Uterus (tissue), 4 donors: ENCODE data around the gene MICB. TPM values are rescaled to one million over a fixed set of nuclear protein-coding genes. Genes with fewer than 3 reads are reported as not detected.

ENCODE experiments used
- DNase-seq, 2 donors: peaks; one replicate each; pipeline ENCODE4 v3.0.0-alpha.2; 2019 to 2020
- H3K27ac ChIP-seq, 2 donors: fragments of 200-600 bp; sonication (generic); 1 replicate in 1 of 2; 2 replicates in 1 of 2; pipeline ENCODE4 v1.5.1; 2016 to 2018
- H3K27me3 ChIP-seq, 2 donors: fragments of 200-600 bp; sonication (generic); one replicate each; pipeline ENCODE4 v1.5.1; 2018 to 2019; ENCODE audit warnings: control low read depth in 1 of 2
- H3K36me3 ChIP-seq, 2 donors: fragments of 200-600 bp; sonication (generic); one replicate each; pipeline ENCODE4 v1.5.1; 2019; ENCODE audit warnings: control low read depth in 1 of 2
- H3K4me1 ChIP-seq, 2 donors: fragments of 200-600 bp; sonication (generic); one replicate each; pipeline ENCODE4 v1.5.1; 2018 to 2019; ENCODE audit warnings: control low read depth in 1 of 2
- H3K4me3 ChIP-seq, 2 donors: fragments of 200-600 bp; sonication (generic); 1 replicate in 1 of 2; 2 replicates in 1 of 2; pipeline ENCODE4 v1.5.1; 2018 to 2019; ENCODE audit warnings: mild to moderate bottlenecking in 1 of 2
- H3K9me3 ChIP-seq, 2 donors: fragments of 200-600 bp; sonication (generic); one replicate each; pipeline ENCODE4 v1.5.1; 2019; ENCODE audit warnings: control low read depth in 1 of 2
- CTCF ChIP-seq, 4 experiments: fragments of 200-600 bp in 2 of 4; fragments of 450-650 bp in 2 of 4; sonication (generic) in 2 of 4; IDR thresholded peaks; one replicate each; pipeline ENCODE4 v1.5.1; 2016 to 2019; ENCODE audit warnings: antibody characterized with exemption in 4 of 4, mild to moderate bottlenecking in 2 of 4, moderate library complexity in 1 of 4
- POLR2A ChIP-seq, 2 donors: fragments of 450-650 bp; IDR thresholded peaks; one replicate each; pipeline ENCODE4 v1.6.1; 2016; ENCODE audit warnings: antibody characterized with exemption in 2 of 2, mild to moderate bottlenecking in 1 of 2, moderate library complexity in 1 of 2
- intact Hi-C: fragments of 100-400 bp; cut with DNase I; formaldehyde crosslinking; loops from one replicate; pipeline ENCODE4 v1.15.1; 2023; ENCODE audit warnings: low total_unique reads
- total RNA-seq, 4 donors: library from RNA; depleted of rRNA in 3 of 4; stranded (reverse); fragments of >200 nt in 3 of 4; gene quantifications; one replicate each; pipeline versions ENCODE4 v1.1.0 to v1.2.4, GENCODE V29; 2014 to 2023
- donor health status: DM: yes; HTN: yes; CAD: no.

The MICB gene
- total RNA-seq, 4 donors from 2014 or later: 1.9 to 4.8 (median 2.9) TPM

GRCh38 chr6:31521835-31522234, 23.9 kb downstream of the MICB start:
- TF ChIP-seq POLR2A (IDR thresholded peaks at IDR 0.05) (no peak), CTCF (IDR thresholded peaks at IDR 0.05) (no peak)
- H3K4me1 ChIP-seq: no peaks in the 10 kb centered on the region

GRCh38 chr6:31525553-31525931, 27.6 kb downstream of the MICB start:
- no peak for DNase-seq
- Histone ChIP-seq H3K36me3 (no peaks in the 10 kb centered on the region), H3K9me3 (no peaks in the 10 kb centered on the region), H3K4me1 (no peaks in the 10 kb centered on the region), H3K4me3 (no peak overlapping the region), H3K27me3 (no peaks in the 10 kb centered on the region), H3K27ac (no peak overlapping the region)
- intact Hi-C loops: no loop called here
- no peak for TF ChIP-seq POLR2A (IDR thresholded peaks at IDR 0.05)
- TF ChIP-seq CTCF (IDR thresholded peaks at IDR 0.05): no peak

More at GRCh38 chr6:31521835-31522234, 23.9 kb downstream of the MICB start:
- DNase-seq: no peak
- no peak overlapping the region for H3K27ac ChIP-seq
- intact Hi-C loops: no loop called here
- H3K9me3 ChIP-seq: no peaks in the 10 kb centered on the region
- no peaks in the 10 kb centered on the region for H3K36me3 ChIP-seq
- no peak overlapping the region for H3K4me3 ChIP-seq
- no peaks in the 10 kb centered on the region for H3K27me3 ChIP-seq

DNA sequence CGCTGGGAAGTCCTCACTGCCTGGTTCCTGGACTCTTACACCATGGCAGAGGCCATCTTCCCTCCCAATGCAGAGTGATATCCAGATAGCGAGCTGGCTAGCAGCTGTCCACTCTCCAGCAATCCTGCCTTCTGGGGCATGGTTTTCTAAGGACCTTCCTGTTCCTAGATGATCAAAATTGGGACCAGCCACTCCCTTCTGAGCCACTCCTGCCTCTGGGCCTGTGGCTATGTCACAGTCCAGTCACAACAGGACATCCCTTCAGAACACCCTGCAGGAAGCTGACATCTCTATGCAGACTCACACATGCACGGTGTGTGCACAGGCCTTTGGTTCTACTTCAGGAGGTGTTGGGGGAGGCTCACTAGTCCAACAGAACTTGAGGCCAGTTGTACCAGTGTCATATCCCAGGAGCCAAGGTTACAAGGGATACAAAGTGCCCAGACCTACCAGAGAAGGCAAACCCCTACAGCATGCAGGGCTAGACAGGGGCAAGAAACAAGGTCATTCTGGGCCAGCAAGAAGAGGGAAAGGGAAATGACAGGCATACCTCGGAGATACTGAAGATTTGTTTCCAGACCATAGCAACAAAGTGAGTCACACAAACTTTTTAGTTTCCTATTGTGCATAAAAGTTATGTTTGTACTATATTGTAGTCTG, 28.1 kb downstream of the MICB start:
- Histone ChIP-seq H3K27ac (no peak overlapping the region), H3K4me3 (no peak overlapping the region), H3K27me3 (no peaks in the 10 kb centered on the region), H3K36me3 (no peaks in the 10 kb centered on the region), H3K4me1 (no peaks in the 10 kb centered on the region), H3K9me3 (no peaks in the 10 kb centered on the region)
- DNase-seq: no peak
- intact Hi-C loops: no loop called here
- TF ChIP-seq CTCF (IDR thresholded peaks at IDR 0.05): no peak
- no peak for TF ChIP-seq POLR2A (IDR thresholded peaks at IDR 0.05)

- intact Hi-C loops: no loop called here
- Histone ChIP-seq H3K4me1 (no peaks in the 10 kb centered on the region), H3K36me3 (no peaks in the 10 kb centered on the region), H3K4me3 (no peak overlapping the region), H3K27ac (no peak overlapping the region), H3K27me3 (no peaks in the 10 kb centered on the region), H3K9me3 (no peaks in the 10 kb centered on the region)
- TF ChIP-seq POLR2A (IDR thresholded peaks at IDR 0.05) (no peak), CTCF (IDR thresholded peaks at IDR 0.05) (no peak)
- no peak for DNase-seq
These were observed 30.4 kb downstream of the MICB start for GRCh38 chr6:31528307-31528777.

- no peaks in the 10 kb centered on the region for H3K4me1 ChIP-seq
- TF ChIP-seq POLR2A (IDR thresholded peaks at IDR 0.05): no peak
- H3K36me3 ChIP-seq: no peaks in the 10 kb centered on the region
- no peaks in the 10 kb centered on the region for H3K9me3 ChIP-seq
- H3K4me3 ChIP-seq: no peak within 1 kb of the TSS
- intact Hi-C loops: no loop called here
- no peaks in the 10 kb centered on the region for H3K27me3 ChIP-seq
- no peak for DNase-seq
- no peak within 1 kb of the TSS for H3K27ac ChIP-seq
These were observed 30.9 kb downstream of the MICB start, which contains the start of gene MCCD1 for GRCh38 chr6:31528821-31529328. Gene MCCD1 (plus strand): TSS chr6:31528962. CDS start chr6:31529015, 53 bp downstream.
